Measurements from ENCODE around the gene SNTB2. TPM values are rescaled to one million over a fixed set of nuclear protein-coding genes. Genes with fewer than 3 reads are reported as not detected.

The SNTB2 gene
- total and polyA plus RNA-seq, 2 of the 13 experiments (the other 11 are each of a cell fraction or from before 2014, with no cell fraction given) = 11.5 to 19.2 TPM

- TF ChIP-seq NCOA1 (CRISPR knock-in tag; IDR thresholded peaks at IDR 0.05) (no peak), AFF4 (CRISPR knock-in tag; IDR thresholded peaks at IDR 0.05) (no peak), ZNF841 (CRISPR knock-in tag; IDR thresholded peaks at IDR 0.05; ENCODE audit: borderline replicate concordance) (no peak), ZNF224 (CRISPR knock-in tag; IDR thresholded peaks at IDR 0.05) (peak; percentile 93; the same call in 1 of the 2 replicates), POLR2G (IDR thresholded peaks at IDR 0.05; ENCODE audit: low read depth, low read length) (no peak), BRD4 (CRISPR knock-in tag; IDR thresholded peaks at IDR 0.05) (0 out of 2 replicates have a peak, but pooled peaks have one; percentile 1), RAD21 (CRISPR knock-in tag; IDR thresholded peaks at IDR 0.05) (peak; percentile 9; the same call in 1 of the 2 replicates), ZNF207 (IDR thresholded peaks at IDR 0.05; ENCODE audit: borderline replicate concordance) (no peak)
- TF ChIP-seq, protein P1, sequence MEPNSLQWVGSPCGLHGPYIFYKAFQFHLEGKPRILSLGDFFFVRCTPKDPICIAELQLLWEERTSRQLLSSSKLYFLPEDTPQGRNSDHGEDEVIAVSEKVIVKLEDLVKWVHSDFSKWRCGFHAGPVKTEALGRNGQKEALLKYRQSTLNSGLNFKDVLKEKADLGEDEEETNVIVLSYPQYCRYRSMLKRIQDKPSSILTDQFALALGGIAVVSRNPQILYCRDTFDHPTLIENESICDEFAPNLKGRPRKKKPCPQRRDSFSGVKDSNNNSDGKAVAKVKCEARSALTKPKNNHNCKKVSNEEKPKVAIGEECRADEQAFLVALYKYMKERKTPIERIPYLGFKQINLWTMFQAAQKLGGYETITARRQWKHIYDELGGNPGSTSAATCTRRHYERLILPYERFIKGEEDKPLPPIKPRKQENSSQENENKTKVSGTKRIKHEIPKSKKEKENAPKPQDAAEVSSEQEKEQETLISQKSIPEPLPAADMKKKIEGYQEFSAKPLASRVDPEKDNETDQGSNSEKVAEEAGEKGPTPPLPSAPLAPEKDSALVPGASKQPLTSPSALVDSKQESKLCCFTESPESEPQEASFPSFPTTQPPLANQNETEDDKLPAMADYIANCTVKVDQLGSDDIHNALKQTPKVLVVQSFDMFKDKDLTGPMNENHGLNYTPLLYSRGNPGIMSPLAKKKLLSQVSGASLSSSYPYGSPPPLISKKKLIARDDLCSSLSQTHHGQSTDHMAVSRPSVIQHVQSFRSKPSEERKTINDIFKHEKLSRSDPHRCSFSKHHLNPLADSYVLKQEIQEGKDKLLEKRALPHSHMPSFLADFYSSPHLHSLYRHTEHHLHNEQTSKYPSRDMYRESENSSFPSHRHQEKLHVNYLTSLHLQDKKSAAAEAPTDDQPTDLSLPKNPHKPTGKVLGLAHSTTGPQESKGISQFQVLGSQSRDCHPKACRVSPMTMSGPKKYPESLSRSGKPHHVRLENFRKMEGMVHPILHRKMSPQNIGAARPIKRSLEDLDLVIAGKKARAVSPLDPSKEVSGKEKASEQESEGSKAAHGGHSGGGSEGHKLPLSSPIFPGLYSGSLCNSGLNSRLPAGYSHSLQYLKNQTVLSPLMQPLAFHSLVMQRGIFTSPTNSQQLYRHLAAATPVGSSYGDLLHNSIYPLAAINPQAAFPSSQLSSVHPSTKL (CRISPR knock-in tag; IDR thresholded peaks at IDR 0.05) = no peak
- TF ChIP-seq, protein P2, sequence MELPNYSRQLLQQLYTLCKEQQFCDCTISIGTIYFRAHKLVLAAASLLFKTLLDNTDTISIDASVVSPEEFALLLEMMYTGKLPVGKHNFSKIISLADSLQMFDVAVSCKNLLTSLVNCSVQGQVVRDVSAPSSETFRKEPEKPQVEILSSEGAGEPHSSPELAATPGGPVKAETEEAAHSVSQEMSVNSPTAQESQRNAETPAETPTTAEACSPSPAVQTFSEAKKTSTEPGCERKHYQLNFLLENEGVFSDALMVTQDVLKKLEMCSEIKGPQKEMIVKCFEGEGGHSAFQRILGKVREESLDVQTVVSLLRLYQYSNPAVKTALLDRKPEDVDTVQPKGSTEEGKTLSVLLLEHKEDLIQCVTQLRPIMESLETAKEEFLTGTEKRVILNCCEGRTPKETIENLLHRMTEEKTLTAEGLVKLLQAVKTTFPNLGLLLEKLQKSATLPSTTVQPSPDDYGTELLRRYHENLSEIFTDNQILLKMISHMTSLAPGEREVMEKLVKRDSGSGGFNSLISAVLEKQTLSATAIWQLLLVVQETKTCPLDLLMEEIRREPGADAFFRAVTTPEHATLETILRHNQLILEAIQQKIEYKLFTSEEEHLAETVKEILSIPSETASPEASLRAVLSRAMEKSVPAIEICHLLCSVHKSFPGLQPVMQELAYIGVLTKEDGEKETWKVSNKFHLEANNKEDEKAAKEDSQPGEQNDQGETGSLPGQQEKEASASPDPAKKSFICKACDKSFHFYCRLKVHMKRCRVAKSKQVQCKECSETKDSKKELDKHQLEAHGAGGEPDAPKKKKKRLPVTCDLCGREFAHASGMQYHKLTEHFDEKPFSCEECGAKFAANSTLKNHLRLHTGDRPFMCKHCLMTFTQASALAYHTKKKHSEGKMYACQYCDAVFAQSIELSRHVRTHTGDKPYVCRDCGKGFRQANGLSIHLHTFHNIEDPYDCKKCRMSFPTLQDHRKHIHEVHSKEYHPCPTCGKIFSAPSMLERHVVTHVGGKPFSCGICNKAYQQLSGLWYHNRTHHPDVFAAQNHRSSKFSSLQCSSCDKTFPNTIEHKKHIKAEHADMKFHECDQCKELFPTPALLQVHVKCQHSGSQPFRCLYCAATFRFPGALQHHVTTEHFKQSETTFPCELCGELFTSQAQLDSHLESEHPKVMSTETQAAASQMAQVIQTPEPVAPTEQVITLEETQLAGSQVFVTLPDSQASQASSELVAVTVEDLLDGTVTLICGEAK (IDR thresholded peaks at IDR 0.05) = no peak
- TF ChIP-seq, protein P2 (CRISPR knock-in tag; IDR thresholded peaks at IDR 0.05) = no peak; the same call in 1 of the 2 replicates
Observed at GRCh38 chr16:69329369-69330285, 142.7 kb downstream of the SNTB2 start (continued).
